ENCODE measurements around the gene MEF2C. TPM values are rescaled to one million over a fixed set of nuclear protein-coding genes. Genes with fewer than 3 reads are reported as not detected.

The MEF2C gene
- total and polyA plus RNA-seq, 2 experiments from 2014 or later = 3.2 to 3.4 TPM

GRCh38 chr5:88694023-88694679 lies 188.8 kb downstream of the MEF2C start:
- Histone ChIP-seq H3K9me2 (ENCODE audit: insufficient read depth) (no peaks in the 10 kb centered on the region), H2AFZ (no peak overlapping the region), H3F3A (ENCODE audit: insufficient read depth) (no peaks in the 10 kb centered on the region), H3K27ac (no peak overlapping the region), H3K27me3 (replicated peaks; ENCODE audit: insufficient read depth) (peaks cover 91% of the 10 kb centered on the region), H3K9me3 (ENCODE audit: low read depth) (no peaks in the 10 kb centered on the region), H3K4me1 (ENCODE audit: insufficient read depth) (peaks cover 12% of the 10 kb centered on the region; the same call in 1 of the 2 replicates), H4K20me1 (ENCODE audit: insufficient read depth) (no peaks in the 10 kb centered on the region), H3K9ac (no peak overlapping the region), H3K79me2 (ENCODE audit: insufficient read depth) (no peaks in the 10 kb centered on the region), H3K4me2 (ENCODE audit: unreplicated experiment) (no peak overlapping the region), H3K36me3 (ENCODE audit: low read depth) (no peaks in the 10 kb centered on the region), H3K4me3 (no peak overlapping the region)
- no peak for DNase-seq
- TF ChIP-seq EZH2phosphoT487 (IDR thresholded peaks at IDR 0.05; ENCODE audit: insufficient read depth, low read depth) (0 out of 2 replicates have a peak, but pooled peaks have one; percentile 67), EZH2 (IDR thresholded peaks at IDR 0.05; ENCODE audit: insufficient read depth, poor library complexity, severe bottlenecking) (no peak)
- WGBS, 2 experiments (ENCODE audit: low coverage in 1 of 2, low lambda C conversion rate in 2 of 2, missing lambda C conversion rate in 2 of 2) = 18 to 20% methylated on average over 28 of the region's 28 CpGs
- in situ Hi-C loops (cut with MboI) = loop anchor here (25.0 kb wide), 1 partner anchor 557 kb away; no protein-coding TSS in a partner anchor

DNA sequence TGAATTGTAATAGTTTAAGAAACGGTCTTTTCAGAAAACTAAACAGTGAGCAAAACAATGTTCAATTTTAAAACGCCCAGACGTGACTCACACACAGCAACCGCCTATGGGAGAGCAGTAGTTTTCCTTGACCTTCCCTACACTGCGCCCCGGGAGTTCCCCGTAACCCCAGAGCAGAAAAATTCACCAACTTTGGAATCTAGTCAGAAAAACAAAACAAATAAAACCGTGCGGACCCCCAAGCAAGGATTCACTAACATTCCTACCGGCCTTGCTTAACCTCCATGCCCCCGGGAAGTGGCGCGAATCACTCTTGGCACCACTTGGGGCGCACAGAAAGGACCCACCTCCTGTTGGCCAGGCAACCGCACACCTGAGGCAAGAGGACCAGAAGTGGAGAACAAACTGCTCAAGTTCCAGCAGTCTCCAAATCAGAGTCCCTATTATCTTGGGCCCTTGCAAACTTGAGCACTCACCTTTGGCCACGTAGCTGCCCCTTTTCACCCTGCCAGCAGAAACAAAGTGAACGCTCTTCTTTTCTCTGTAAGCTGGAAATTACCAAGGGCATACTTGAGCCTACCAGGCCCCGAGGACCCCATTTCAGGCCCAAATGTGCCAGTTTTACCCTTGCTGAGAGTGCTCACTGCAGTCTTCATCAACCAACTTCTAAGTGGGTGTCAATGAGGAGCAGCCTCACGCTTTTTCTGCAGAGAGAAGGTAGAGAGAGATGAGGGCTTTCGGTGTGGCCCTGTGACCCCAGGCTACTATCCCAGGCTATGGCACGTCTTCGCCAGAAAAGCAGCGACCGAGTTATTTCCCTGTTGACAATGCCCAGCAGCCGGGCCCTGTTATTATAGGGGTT lies 189.7 kb downstream of the MEF2C start:
- H3K27me3 ChIP-seq (replicated peaks; ENCODE audit: insufficient read depth) = peaks cover 93% of the 10 kb centered on the region
- no peak for DNase-seq
- no peaks in the 10 kb centered on the region for H4K20me1 ChIP-seq (ENCODE audit: insufficient read depth)
- no peaks in the 10 kb centered on the region for H3K36me3 ChIP-seq (ENCODE audit: low read depth)
- H3K9me2 ChIP-seq (ENCODE audit: insufficient read depth) = no peaks in the 10 kb centered on the region
- no peak overlapping the region for H3K9ac ChIP-seq
- no peak overlapping the region for H3K4me2 ChIP-seq (ENCODE audit: unreplicated experiment)
- peaks cover 12% of the 10 kb centered on the region; the same call in 1 of the 2 replicates for H3K4me1 ChIP-seq (ENCODE audit: insufficient read depth)
- H3F3A ChIP-seq (ENCODE audit: insufficient read depth) = no peaks in the 10 kb centered on the region
- H3K79me2 ChIP-seq (ENCODE audit: insufficient read depth) = no peaks in the 10 kb centered on the region
- no peak overlapping the region for H3K4me3 ChIP-seq
- WGBS, 2 experiments (ENCODE audit: low coverage in 1 of 2, low lambda C conversion rate in 2 of 2, missing lambda C conversion rate in 2 of 2) = 66 to 67% methylated on average over 25 of the region's 25 CpGs
- H2AFZ ChIP-seq = no peak overlapping the region
- H3K27ac ChIP-seq = no peak overlapping the region
- TF ChIP-seq EZH2phosphoT487 (IDR thresholded peaks at IDR 0.05; ENCODE audit: insufficient read depth, low read depth) (no peak), EZH2 (IDR thresholded peaks at IDR 0.05; ENCODE audit: insufficient read depth, poor library complexity, severe bottlenecking) (no peak)
- in situ Hi-C loops (cut with MboI) = loop anchor here (25.0 kb wide), 1 partner anchor 556 kb away; no protein-coding TSS in a partner anchor
- H3K9me3 ChIP-seq (ENCODE audit: low read depth) = no peaks in the 10 kb centered on the region

GRCh38 chr5:88691945-88692868 lies 190.8 kb downstream of the MEF2C start:
- Histone ChIP-seq H3K9ac (no peak overlapping the region), H3K27ac (no peak overlapping the region), H2AFZ (peak overlapping the region; percentile 35; the same call in 1 of the 2 replicates), H3K4me1 (ENCODE audit: insufficient read depth) (peaks cover 12% of the 10 kb centered on the region; the same call in 1 of the 2 replicates), H4K20me1 (ENCODE audit: insufficient read depth) (no peaks in the 10 kb centered on the region), H3F3A (ENCODE audit: insufficient read depth) (no peaks in the 10 kb centered on the region), H3K4me2 (ENCODE audit: unreplicated experiment) (peak overlapping the region; percentile 1), H3K9me2 (ENCODE audit: insufficient read depth) (no peaks in the 10 kb centered on the region), H3K9me3 (ENCODE audit: low read depth) (no peaks in the 10 kb centered on the region), H3K4me3 (peak overlapping the region; percentile 11; the same call in 1 of the 2 replicates), H3K27me3 (replicated peaks; ENCODE audit: insufficient read depth) (peaks cover 95% of the 10 kb centered on the region), H3K36me3 (ENCODE audit: low read depth) (no peaks in the 10 kb centered on the region), H3K79me2 (ENCODE audit: insufficient read depth) (no peaks in the 10 kb centered on the region)
- TF ChIP-seq EZH2 (IDR thresholded peaks at IDR 0.05; ENCODE audit: insufficient read depth, poor library complexity, severe bottlenecking) (peak; percentile 29), EZH2phosphoT487 (IDR thresholded peaks at IDR 0.05; ENCODE audit: insufficient read depth, low read depth) (0 out of 2 replicates have a peak, but pooled peaks have one; percentile 11)
- in situ Hi-C loops (cut with MboI) = loop anchor here (25.0 kb wide), 1 partner anchor 555 kb away; no protein-coding TSS in a partner anchor
- DNase-seq = peak; percentile 32
- WGBS, 2 experiments (ENCODE audit: low coverage in 1 of 2, low lambda C conversion rate in 2 of 2, missing lambda C conversion rate in 2 of 2) = 8 to 11% methylated on average over 52 of the region's 52 CpGs

Data from GM23248 (cell line).